Posterior cingulate gyrus (tissue), 11 donors: Measurements from ENCODE around the gene PYM1.

Experiments
- DNase-seq, 10 donors: peaks; one replicate each; pipeline versions ENCODE4 v3.0.0 to v3.0.0-alpha.2; 2020 to 2021; ENCODE audit warnings: mixed read lengths in 3 of 10
- intact Hi-C: fragments of 100-400 bp; cut with DNase I; formaldehyde crosslinking; loops from one replicate; pipeline ENCODE4 v1.15.1; 2023

PYM1 gene

DNA sequence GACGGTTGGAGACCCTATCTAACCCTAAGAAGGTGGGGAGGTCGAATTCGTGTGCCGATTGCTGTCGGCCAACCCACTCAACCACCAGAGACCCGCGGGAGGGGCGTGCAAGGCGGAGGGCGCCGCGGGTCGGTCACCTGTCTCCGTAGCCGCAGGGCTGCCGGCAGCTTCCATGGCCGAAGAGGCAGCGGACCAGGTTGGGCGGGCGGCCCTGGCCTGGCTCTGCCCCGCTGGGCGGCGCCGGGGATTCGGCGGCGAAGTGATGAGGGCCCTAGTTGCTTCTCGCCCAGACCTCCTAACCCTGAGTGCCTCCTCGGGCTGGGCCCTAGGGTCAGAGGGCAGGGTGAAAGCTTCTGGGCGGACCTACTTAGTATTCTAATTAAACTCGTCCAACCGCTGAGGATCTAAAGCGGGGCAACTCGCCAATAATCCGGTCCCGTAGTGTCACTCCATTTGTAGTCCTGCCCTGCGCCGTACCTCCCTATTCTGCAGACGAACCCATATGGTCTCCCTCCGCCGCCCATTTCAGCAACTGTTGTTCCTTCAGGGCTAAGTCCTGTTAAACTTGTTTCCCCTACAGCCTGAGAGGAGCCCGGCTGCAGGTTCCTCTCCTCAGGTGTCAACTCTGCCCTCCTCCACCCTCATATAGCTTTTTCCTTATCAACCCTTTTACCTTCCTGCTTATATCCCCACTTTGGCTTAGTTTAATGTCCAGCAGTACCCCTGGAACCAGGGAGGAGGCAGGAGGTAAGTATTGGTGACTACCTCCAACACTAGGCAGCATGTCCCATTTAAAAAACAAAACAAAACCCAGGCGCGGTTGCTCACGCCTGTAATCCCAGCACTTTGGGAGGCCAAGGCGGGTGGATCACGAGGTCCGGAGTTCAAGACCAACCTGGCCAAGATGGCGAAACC, at the start of gene PYM1:
TSS of gene PYM1 (minus strand) at position 307 of the 915 bp plus-strand sequence. CDS start at position 174, 133 bp downstream.
- DNase-seq = peak; percentile 36 to 94 (median 57)
- intact Hi-C loops = loop anchor here (5.0 kb wide), 1 partner anchor 186 kb away; the partner anchor contains the start of gene GDF11

- peak in 1 of 10 donors; percentile 8 for DNase-seq
- intact Hi-C loops = loop anchor here (2.0 kb wide), 1 partner anchor 44 kb away; the partner anchor contains the start of gene DGKA
Observed at GRCh38 chr12:55974308-55974730, 46.6 kb upstream of the PYM1 start.

GRCh38 chr12:55973599-55974307, 46.1 kb upstream of the PYM1 start, which contains the start of gene RAB5B:
RAB5B (plus strand) TSS chr12:55974078; CDS start chr12:55986961, 12,883 bp downstream.
- intact Hi-C loops = loop anchor here (2.0 kb wide), 1 partner anchor 43 kb away; the partner anchor contains the start of gene DGKA
- peak; percentile 97 to 100 (median 99) for DNase-seq

GRCh38 chr12:55972911-55973598, 45.4 kb upstream of the PYM1 start:
- DNase-seq = peak in 1 of 10 donors; percentile 11
- intact Hi-C loops = no loop called here

DNA sequence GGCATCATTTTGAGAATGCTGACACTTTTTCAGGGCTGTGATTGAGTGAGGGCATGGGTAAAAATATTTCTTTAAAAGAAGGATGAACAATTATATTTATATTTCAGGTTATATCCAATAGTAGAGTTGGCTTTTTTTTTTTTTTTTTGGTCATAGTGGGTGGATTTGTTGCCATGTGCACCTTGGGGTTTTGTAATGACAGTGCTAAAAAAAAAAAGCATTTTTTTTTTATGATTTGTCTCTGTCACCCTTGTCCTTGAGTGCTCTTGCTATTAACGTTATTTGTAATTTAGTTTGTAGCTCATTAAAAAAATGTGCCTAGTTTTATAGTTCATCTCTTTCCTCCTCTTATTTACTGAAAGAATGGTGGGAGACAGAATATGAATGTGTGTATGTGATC, 44.8 kb upstream of the PYM1 start:
- no peak for DNase-seq
- intact Hi-C loops = no loop called here

DNA sequence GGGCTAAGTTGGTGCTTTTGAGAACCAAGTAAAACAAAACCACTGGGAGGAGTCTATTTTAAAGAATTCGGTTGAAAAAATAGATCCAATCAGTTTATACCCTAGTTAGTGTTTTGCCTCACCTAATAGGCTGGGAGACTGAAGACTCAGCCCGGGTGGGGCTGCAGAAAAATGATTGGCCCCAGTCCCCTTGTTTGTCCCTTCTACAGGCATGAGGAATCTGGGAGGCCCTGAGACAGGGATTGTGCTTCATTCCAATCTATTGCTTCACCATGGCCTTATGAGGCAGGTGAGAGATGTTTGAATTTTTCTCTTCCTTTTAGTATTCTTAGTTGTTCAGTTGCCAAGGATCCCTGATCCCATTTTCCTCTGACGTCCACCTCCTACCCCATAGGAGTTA, 44.3 kb upstream of the PYM1 start:
- DNase-seq = peak in 1 of 10 donors; percentile 6
- intact Hi-C loops = no loop called here

- intact Hi-C loops = no loop called here
- DNase-seq = no peak
Observed at GRCh38 chr12:55970775-55971174, 43.1 kb upstream of the PYM1 start.

GRCh38 chr12:55969356-55969755, 41.7 kb upstream of the PYM1 start:
- intact Hi-C loops = no loop called here
- peak in 1 of 10 donors; percentile 2 for DNase-seq

- intact Hi-C loops = no loop called here
- peak; percentile 61 to 97 (median 85) for DNase-seq
Observed at GRCh38 chr12:55966408-55967281, 39.0 kb upstream of the PYM1 start, which contains the start of gene CDK2. CDK2 (plus strand) TSS chr12:55966830; CDS start chr12:55967009, 179 bp downstream.

- intact Hi-C loops = no loop called here
- no peak for DNase-seq
Observed at GRCh38 chr12:55965941-55966407, 38.3 kb upstream of the PYM1 start, which contains the start of gene PMEL. PMEL (minus strand) TSS chr12:55966042; CDS start chr12:55966011, 31 bp downstream.

GRCh38 chr12:55965240-55965639, 37.5 kb upstream of the PYM1 start:
- intact Hi-C loops = no loop called here
- no peak for DNase-seq

DNA sequence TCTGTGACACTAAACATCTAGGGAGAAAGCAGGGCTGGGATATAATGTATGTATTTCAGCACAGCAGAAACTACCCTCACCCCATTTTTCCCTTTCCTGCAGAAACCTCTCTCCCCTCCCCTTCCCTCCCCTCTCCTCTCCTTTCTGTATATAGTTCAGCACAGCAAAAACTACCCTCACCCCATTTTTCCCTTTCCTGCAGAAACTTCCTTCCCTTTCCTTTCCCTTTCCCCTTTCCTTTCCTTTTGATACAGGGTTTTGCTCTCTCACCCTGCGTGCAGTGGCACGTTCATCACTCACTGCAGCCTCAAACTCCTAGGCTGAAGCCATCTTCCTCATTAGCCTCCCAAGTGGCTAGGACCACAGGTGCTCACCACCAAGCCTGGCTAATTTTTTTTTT, 36.1 kb upstream of the PYM1 start:
- no peak for DNase-seq
- intact Hi-C loops = no loop called here

DNA sequence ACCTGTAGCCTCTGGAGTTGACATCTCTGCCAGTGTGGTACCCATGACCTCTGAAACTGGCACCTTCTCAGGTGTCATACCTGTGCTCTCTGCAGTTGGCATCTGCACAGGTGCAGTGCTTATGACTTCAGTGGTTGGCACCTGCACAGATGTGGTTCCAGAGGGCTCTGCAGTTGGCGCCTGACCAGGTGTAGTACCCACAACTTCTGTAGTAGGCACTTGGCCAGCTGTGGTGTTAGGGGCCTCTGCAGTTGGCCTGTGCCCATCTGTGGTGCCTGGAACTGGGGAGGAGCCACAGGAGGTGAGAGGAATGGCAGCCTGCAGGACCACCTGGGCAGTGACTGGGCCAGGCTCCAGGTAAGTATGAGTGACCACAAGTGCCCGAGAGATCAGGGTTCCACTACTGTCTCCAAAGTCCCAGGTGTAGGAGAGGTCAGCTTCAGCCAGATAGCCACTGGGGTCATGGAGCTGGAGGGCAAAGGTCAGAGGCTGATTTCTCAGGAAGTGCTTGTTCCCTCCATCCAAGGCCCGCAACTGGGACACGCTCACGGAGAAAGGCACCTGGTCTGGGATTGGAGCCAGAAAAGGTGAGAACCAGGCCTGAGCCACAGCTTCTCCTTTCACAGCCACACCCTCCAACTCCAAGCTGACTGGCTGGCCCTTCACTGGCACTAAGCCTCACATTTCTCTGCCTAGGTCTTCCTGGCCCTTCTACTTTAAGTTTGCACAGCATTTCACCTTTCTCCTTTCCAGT, 29.6 kb upstream of the PYM1 start:
- DNase-seq = peak in 1 of 10 donors; percentile 44

DNA sequence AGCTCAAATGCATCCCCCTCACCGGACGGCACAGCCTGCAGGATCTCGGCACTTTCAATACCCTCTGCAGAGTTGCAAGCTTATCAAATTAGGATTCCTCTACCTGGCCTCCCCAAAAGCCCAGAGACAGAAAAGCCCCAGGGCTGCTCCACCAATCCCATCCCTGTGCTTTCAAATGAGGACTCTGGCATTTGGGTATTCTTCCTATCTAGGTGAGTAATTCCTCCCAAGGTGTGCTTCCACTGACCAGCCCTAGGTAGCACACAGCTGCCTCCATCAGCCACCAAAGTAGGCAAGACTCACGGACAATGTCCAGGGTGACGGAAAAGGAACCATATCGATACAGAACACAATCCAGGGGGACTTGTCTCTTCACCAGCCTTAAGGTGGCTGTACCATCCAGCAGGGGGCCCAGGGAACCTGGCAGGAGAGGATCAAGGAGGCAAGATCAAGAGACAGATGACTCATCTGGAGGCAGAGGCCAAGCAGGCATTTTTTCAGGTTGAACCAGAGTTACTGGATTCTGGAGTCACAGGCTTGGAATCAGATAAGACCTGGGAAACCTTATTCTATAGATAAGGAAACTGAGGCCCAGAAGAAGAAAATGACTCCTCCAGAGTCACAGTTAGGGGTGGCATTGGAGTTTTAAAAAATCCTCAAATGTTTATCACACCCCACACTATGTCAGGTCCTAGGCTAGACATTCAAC, 28.3 kb upstream of the PYM1 start:
- intact Hi-C loops = no loop called here
- peak in 1 of 10 donors; percentile 37 for DNase-seq

More for the DNA sequence above, 29.6 kb upstream of the PYM1 start:
- intact Hi-C loops = no loop called here

DNA sequence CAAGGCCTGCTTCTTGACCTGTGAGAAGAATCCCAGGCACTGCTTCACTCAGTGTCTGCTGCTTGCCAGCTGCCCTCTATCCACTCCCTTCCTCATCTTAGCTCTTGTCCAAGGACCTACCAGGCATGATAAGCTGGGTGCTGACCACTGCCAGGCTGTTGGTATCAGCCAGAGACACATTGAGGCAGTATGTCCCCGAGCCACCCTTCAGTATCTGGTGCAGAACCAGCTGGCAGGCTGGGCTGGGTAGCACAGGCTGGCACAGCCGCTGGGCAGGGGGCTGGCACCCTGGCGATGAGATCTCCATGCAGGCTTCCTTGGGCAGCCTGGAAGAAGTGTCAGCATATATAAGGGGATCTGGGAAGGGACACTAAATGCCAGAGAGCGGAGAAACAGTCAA, 27.6 kb upstream of the PYM1 start:
- peak in 1 of 10 donors; percentile 71 for DNase-seq
- intact Hi-C loops = no loop called here

GRCh38 chr12:55946553-55946952, 18.9 kb upstream of the PYM1 start:
- DNase-seq = no peak
- intact Hi-C loops = no loop called here

DNA sequence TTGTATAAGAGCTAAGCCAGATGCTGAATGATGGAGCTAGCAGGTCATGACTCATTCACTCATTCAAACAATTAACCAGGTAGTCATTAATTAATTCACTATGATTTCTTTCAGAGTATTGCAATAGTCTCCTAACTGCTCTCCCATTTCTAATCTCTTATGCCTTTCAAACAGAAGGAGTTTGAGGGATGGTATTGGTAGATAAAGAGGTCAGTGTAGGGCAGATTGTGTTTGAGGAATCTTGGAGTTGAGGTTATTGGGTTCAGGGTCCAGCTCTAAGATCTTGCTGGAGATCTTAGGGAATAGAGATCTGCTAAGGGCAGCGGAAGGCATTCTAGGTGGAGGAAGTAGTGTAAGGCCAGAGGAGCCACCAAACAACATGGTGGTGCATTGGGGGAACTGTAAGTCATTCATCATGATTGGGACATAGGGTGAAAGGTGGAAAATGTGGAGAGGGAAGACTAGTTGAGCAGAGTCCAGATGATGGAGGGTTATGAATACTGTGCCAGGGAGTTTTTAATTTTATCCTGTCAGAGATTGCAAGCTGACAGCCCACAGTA, 15.0 kb upstream of the PYM1 start:
- intact Hi-C loops = loop anchor here (5.0 kb wide), 1 partner anchor 125 kb away; the partner anchor contains the start of genes ORMDL2 and SARNP
- DNase-seq = no peak
